IMR-90 (cell line): Measurements from ENCODE around the gene SLC35D2. TPM values are rescaled to one million over a fixed set of nuclear protein-coding genes. Genes with fewer than 3 reads are reported as not detected.
A peak's percentile ranks its signal among the peaks of the same experiment; 100 is the strongest.

Experiments used
- ATAC-seq: fragments of 200-7000 bp; cut with Tn5 transposase; 2 replicates; pipeline ENCODE4 v1.9.1; 2020; ENCODE audit warnings: low read depth, mild to moderate bottlenecking, moderate library complexity
- BruUV-seq: library from RNA; stranded (reverse); fragments of 400-500 nt; replicated peaks from 2 replicates; lab custom pipeline; 2021; lab: Mats Ljungman, UMichigan
- CTCF ChIA-PET: fragments of 300-600 bp; formaldehyde crosslinking; extraction: SDS; loops from one replicate; lab custom pipeline; 2021; ENCODE audit warnings: antibody characterized with exemption; lab: Yijun Ruan, JAX
- POLR2A ChIA-PET: fragments of 300-600 bp; sonication (Branson Sonifier 250); formaldehyde crosslinking; loops from one replicate; lab custom pipeline; 2022; ENCODE audit warnings: antibody characterized with exemption; ENCODE audit not compliant: unreplicated experiment; lab: Charles Lee
- DNase-seq: peaks from one replicate; pipeline ENCODE4 v3.0.0; 2013
- H2AFZ ChIP-seq: replicated peaks from 2 replicates; pipeline ENCODE3; 2013; ENCODE audit warnings: low read length, mild to moderate bottlenecking; ENCODE audit not compliant: poor library complexity
- H2AK5ac ChIP-seq: 2 replicates; pipeline ENCODE4 v1.6.1; 2013; ENCODE audit warnings: low read depth, low read length, inconsistent platforms
- H2AK9ac ChIP-seq: replicated peaks from 2 replicates; pipeline ENCODE3; 2013; ENCODE audit warnings: mild to moderate bottlenecking, low read depth, low read length, moderate library complexity; ENCODE audit not compliant: poor library complexity
- H2BK120ac ChIP-seq: 2 replicates; pipeline ENCODE4 v1.6.1; 2013; ENCODE audit warnings: low read depth, low read length, inconsistent platforms
- H2BK15ac ChIP-seq: 3 replicates; pipeline ENCODE4 v1.6.1; 2013; ENCODE audit warnings: low read depth, low read length, inconsistent platforms
- H2BK20ac ChIP-seq: 2 replicates; pipeline ENCODE4 v1.6.1; 2013; ENCODE audit warnings: low read depth, mild to moderate bottlenecking, inconsistent platforms, low read length, moderate library complexity
- H2BK5ac ChIP-seq: 2 replicates; pipeline ENCODE4 v1.6.1; 2013; ENCODE audit warnings: mild to moderate bottlenecking, low read depth, low read length, inconsistent platforms; ENCODE audit not compliant: poor library complexity, severe bottlenecking
- H3K14ac ChIP-seq: replicated peaks from 2 replicates; pipeline ENCODE4 v1.6.1; 2013; ENCODE audit warnings: low read depth, low read length, inconsistent platforms
- H3K18ac ChIP-seq: 2 replicates; pipeline ENCODE4 v1.6.1; 2013; ENCODE audit warnings: low read depth, low read length, control low read depth
- H3K23ac ChIP-seq: 2 replicates; pipeline ENCODE4 v1.6.1; 2013; ENCODE audit warnings: low read depth, low read length, inconsistent platforms
- H3K27ac ChIP-seq: 2 replicates; pipeline ENCODE4 v1.5.1; 2013; ENCODE audit warnings: mild to moderate bottlenecking, control low read depth, low read length; ENCODE audit not compliant: insufficient read depth
- H3K27me3 ChIP-seq: 2 replicates; pipeline ENCODE4 v1.6.1; 2013; ENCODE audit warnings: low read length; ENCODE audit not compliant: control insufficient read depth, insufficient read depth
- H3K36me3 ChIP-seq: 2 replicates; pipeline ENCODE4 v1.6.1; 2013; ENCODE audit warnings: low read length, mixed read lengths; ENCODE audit not compliant: control insufficient read depth, insufficient read depth
- H3K4ac ChIP-seq: 2 replicates; pipeline ENCODE4 v1.6.1; 2013; ENCODE audit warnings: low read depth, low read length, inconsistent platforms
- H3K4me1 ChIP-seq: 2 replicates; pipeline ENCODE4 v1.6.1; 2013; ENCODE audit warnings: low read length, mixed read lengths; ENCODE audit not compliant: control insufficient read depth, insufficient read depth
- H3K4me2 ChIP-seq: 2 replicates; pipeline ENCODE4 v1.6.1; 2013; ENCODE audit warnings: low read depth, mild to moderate bottlenecking, control low read depth, low read length, moderate library complexity
- H3K4me3 ChIP-seq: 2 replicates; pipeline ENCODE4 v1.5.1; 2013; ENCODE audit warnings: low read depth, mild to moderate bottlenecking, control low read depth, low read length, moderate library complexity; ENCODE audit not compliant: insufficient read depth
- H3K56ac ChIP-seq: 2 replicates; pipeline ENCODE4 v1.6.1; 2013; ENCODE audit warnings: low read length, inconsistent platforms; ENCODE audit not compliant: insufficient read depth; ENCODE audit errors: extremely low read depth
- H3K79me1 ChIP-seq, 2 experiments: 2 replicates each; pipeline ENCODE4 v1.6.1; 2013; ENCODE audit warnings: low read length in 2 of 2, inconsistent platforms in 1 of 2, low read depth in 1 of 2
- H3K9ac ChIP-seq: 2 replicates; pipeline ENCODE4 v1.6.1; 2013; ENCODE audit warnings: low read depth, low read length, control low read depth
- H3K9me1 ChIP-seq: 2 replicates; pipeline ENCODE4 v1.6.1; 2013; ENCODE audit warnings: low read length, inconsistent platforms; ENCODE audit not compliant: insufficient read depth
- H3K9me3 ChIP-seq: 2 replicates; pipeline ENCODE4 v1.6.1; 2013; ENCODE audit warnings: low read length; ENCODE audit not compliant: control insufficient read depth, insufficient read depth
- H4K20me1 ChIP-seq: 2 replicates; pipeline ENCODE4 v1.6.1; 2013; ENCODE audit warnings: low read length, inconsistent platforms; ENCODE audit not compliant: insufficient read depth
- H4K5ac ChIP-seq: 2 replicates; pipeline ENCODE4 v1.6.1; 2013; ENCODE audit warnings: mild to moderate bottlenecking, low read depth, low read length, control low read depth
- H4K8ac ChIP-seq, 2 experiments: 2 replicates each; pipeline ENCODE4 v1.6.1; 2013; ENCODE audit warnings: low read depth in 2 of 2, low read length in 2 of 2, control low read depth in 1 of 2, inconsistent platforms in 1 of 2
- H4K91ac ChIP-seq: 2 replicates; pipeline ENCODE4 v1.6.1; 2013; ENCODE audit warnings: low read depth, low read length, inconsistent platforms; ENCODE audit not compliant: insufficient read depth
- BHLHE40 ChIP-seq: fragments of 150-350 bp; IDR thresholded peaks from 2 replicates; pipeline ENCODE4 v1.6.1; 2016; ENCODE audit warnings: mild to moderate bottlenecking, low read depth, low read length
- CEBPB ChIP-seq: IDR thresholded peaks from 2 replicates; pipeline ENCODE4 v1.6.1; 2012; ENCODE audit warnings: low read depth, low read length, improper control_type of control experiment
- CHD1 ChIP-seq: IDR thresholded peaks from 2 replicates; pipeline ENCODE4 v1.6.1; 2012; ENCODE audit warnings: low read depth, low read length, improper control_type of control experiment
- CTCF ChIP-seq: conservative IDR thresholded peaks from 2 replicates; pipeline ENCODE4 v1.5.1; 2012; ENCODE audit warnings: mild to moderate bottlenecking, low read depth, low read length, improper control_type of control experiment
- ELK1 ChIP-seq: fragments of 150-350 bp; IDR thresholded peaks from 2 replicates; pipeline ENCODE4 v1.6.1; 2016; ENCODE audit warnings: low read depth, mild to moderate bottlenecking, low read length, moderate library complexity, borderline replicate concordance
- FOS ChIP-seq: fragments of 150-350 bp; IDR thresholded peaks from 2 replicates; pipeline ENCODE4 v1.6.1; 2016; ENCODE audit warnings: low read depth, low read length
- MAFK ChIP-seq: IDR thresholded peaks from 2 replicates; pipeline ENCODE4 v1.6.1; 2012; ENCODE audit warnings: low read depth, low read length, improper control_type of control experiment
- MAZ ChIP-seq: IDR thresholded peaks from 2 replicates; pipeline ENCODE4 v1.6.1; 2012; ENCODE audit warnings: low read depth, mild to moderate bottlenecking, low read length, improper control_type of control experiment, moderate library complexity, borderline replicate concordance
- MXI1 ChIP-seq: IDR thresholded peaks from 2 replicates; pipeline ENCODE4 v1.6.1; 2012; ENCODE audit warnings: low read depth, mild to moderate bottlenecking, low read length, moderate library complexity, borderline replicate concordance
- NFE2L2 ChIP-seq: fragments of 150-350 bp; IDR thresholded peaks from 2 replicates; pipeline ENCODE4 v1.6.1; 2016; ENCODE audit warnings: low read depth, mild to moderate bottlenecking, low read length
- POLR2A ChIP-seq: IDR thresholded peaks from 2 replicates; pipeline ENCODE4 v1.6.1; 2012; ENCODE audit warnings: mild to moderate bottlenecking, low read depth, low read length
- SMC3 ChIP-seq: fragments of 150-350 bp; IDR thresholded peaks from 2 replicates; pipeline ENCODE4 v1.6.1; 2016; ENCODE audit warnings: low read depth, mild to moderate bottlenecking, antibody characterized with exemption, low read length, moderate library complexity
- USF2 ChIP-seq: fragments of 150-350 bp; IDR thresholded peaks from 2 replicates; pipeline ENCODE4 v1.6.1; 2017; ENCODE audit warnings: mild to moderate bottlenecking, antibody characterized with exemption, low read length, low read depth
- WGBS, 2 experiments: methylation state at CpG; one replicate each; pipeline versions ENCODE4 v1.1.5 to v1.1.7; 2013; ENCODE audit warnings: missing lambda C conversion rate in 2 of 2; ENCODE audit not compliant: insufficient read length in 1 of 2; ENCODE audit errors: extremely low coverage in 2 of 2; 5-methylcytosine and 5-hydroxymethylcytosine counted together
- dilution Hi-C: fragments of 300-500 bp; cut with HindIII; formaldehyde crosslinking; loops from one replicate; pipeline ENCODE4 v1.14.3; 2018; ENCODE audit warnings: low sequenced_read_pairs; ENCODE audit not compliant: unreplicated experiment
- in situ Hi-C: fragments of 300-500 bp; cut with MboI; formaldehyde crosslinking; loops from 3 replicates; pipeline ENCODE4 v1.14.3; 2019; ENCODE audit warnings: low sequenced_read_pairs, inconsistent platforms, mixed read lengths
- intact Hi-C: fragments of 100-400 bp; cut with micrococcal nuclease; formaldehyde crosslinking; loops from 2 replicates; pipeline ENCODE4 v1.10.0; 2022
- polyA plus RNA-seq, 3 experiments: library from polyadenylated mRNA; depleted of rRNA; stranded (reverse); fragments of >200 nt; gene quantifications; 2 replicates each; pipeline ENCODE4 v1.2.3, GENCODE V29; 2012; ENCODE audit warnings: low replicate concordance in 1 of 3
- total RNA-seq: library from RNA; depleted of rRNA; stranded (reverse); fragments of >200 nt; gene quantifications from 2 replicates; pipeline ENCODE4 v1.2.3, GENCODE V29; 2012

The SLC35D2 gene
- total and polyA plus RNA-seq, 2 of the 4 experiments (the other 2 are of a cell fraction): 9.7 to 11.8 TPM

- H3K79me1 ChIP-seq: peaks cover 3 to 7% of the 10 kb centered on the region in 2 experiments; a peak in 1 of 4 replicates
- H2AK5ac ChIP-seq: no peak overlapping the region
- H3K4ac ChIP-seq: peak overlapping the region; percentile 29; the same call in 1 of the 2 replicates
- H3K4me3 ChIP-seq: no peak overlapping the region
- intact Hi-C loops: loop anchor here (5.0 kb wide), 2 partner anchors 74 to 224 kb away; partner anchors contain the start of gene ZNF367
- no peak overlapping the region for H3K23ac ChIP-seq
- H3K18ac ChIP-seq: no peak overlapping the region; the same call in none of the 2 replicates
- ChIA-PET CTCF (interaction anchor here (0.6 to 1.0 kb wide), 3 partner anchors 16 to 342 kb away, joined by 3 to 6 read pairs (median 4); no protein-coding TSS in a partner anchor), POLR2A (interaction anchor here (0.8 kb wide), 1 partner anchor 16 kb away, joined by 7 read pairs; no protein-coding TSS in a partner anchor)
- H3K4me1 ChIP-seq: peaks cover 8% of the 10 kb centered on the region
- peak overlapping the region; percentile 66 for H3K14ac ChIP-seq
- peaks cover 7% of the 10 kb centered on the region for H3K36me3 ChIP-seq
- peak overlapping the region; percentile 26; the same call in 1 of the 2 replicates for H3K27ac ChIP-seq
- H4K5ac ChIP-seq: peak overlapping the region; percentile 50; the same call in 1 of the 2 replicates
- H3K9me3 ChIP-seq: peaks cover 4% of the 10 kb centered on the region
- peak overlapping the region; percentile 34 for H2BK5ac ChIP-seq
- H4K91ac ChIP-seq: no peak overlapping the region; the same call in 1 of the 2 replicates
- H3K4me2 ChIP-seq: peak overlapping the region; percentile 50; the same call in 1 of the 2 replicates
- no peak overlapping the region for H2AFZ ChIP-seq
- H2BK120ac ChIP-seq: 0 out of 2 replicates have a peak overlapping the region, but pooled peaks have one; percentile 21
- peaks cover 9% of the 10 kb centered on the region for H3K9me1 ChIP-seq
- dilution Hi-C loops: no loop called here
- H2BK20ac ChIP-seq: 0 out of 2 replicates have a peak overlapping the region, but pooled peaks have one; percentile 43
- no peaks in the 10 kb centered on the region for H4K20me1 ChIP-seq
- H3K56ac ChIP-seq: no peak overlapping the region
- no peak overlapping the region for H2AK9ac ChIP-seq
- no CpG with 5 or more reads among the region's 5 CpGs for WGBS, 2 experiments
- no peak overlapping the region; the same call in 2 of the 3 replicates for H2BK15ac ChIP-seq
- no TSS peak for BruUV-seq
- no peak overlapping the region for H3K9ac ChIP-seq
- H4K8ac ChIP-seq: peak overlapping the region in 1 of 2 experiments; percentile 26; a peak in 2 of 4 replicates
- in situ Hi-C loops: no loop called here
- H3K27me3 ChIP-seq: no peaks in the 10 kb centered on the region
- ATAC-seq: no peak
- DNase-seq: peak; percentile 11
- TF ChIP-seq MXI1 (no peak), POLR2A (no peak), CHD1 (no peak), BHLHE40 (no peak), SMC3 (no peak), ELK1 (no peak), USF2 (no peak), NFE2L2 (no peak), CTCF (no peak), CEBPB (no peak), FOS (no peak), MAZ (no peak), MAFK (no peak)
Observed at GRCh38 chr9:96343515-96344360, 39.8 kb downstream of the SLC35D2 start.
